GM12878 (cell line): ENCODE data around the gene TYRO3. TPM values are rescaled to one million over a fixed set of nuclear protein-coding genes. Genes with fewer than 3 reads are reported as not detected.

Source experiments
- ATAC-seq: fragments of 200-7000 bp; cut with Tn5 transposase; 3 replicates; pipeline ENCODE4 v1.9.1; 2020; ENCODE audit warnings: mild to moderate bottlenecking, moderate library complexity
- BruUV-seq: library from RNA; stranded (reverse); fragments of 400-500 nt; replicated peaks from 2 replicates; lab custom pipeline; 2021; lab: Mats Ljungman, UMichigan
- CTCF ChIA-PET: fragments of 300-600 bp; sonication (Branson Sonifier 250); formaldehyde crosslinking; extraction: SDS; loops from one replicate; lab custom pipeline; 2021; ENCODE audit warnings: inconsistent platforms; lab: Yijun Ruan, JAX
- POLR2A ChIA-PET: fragments of 350-600 bp; formaldehyde crosslinking; extraction: SDS; loops from one replicate; lab custom pipeline; 2021; ENCODE audit warnings: inconsistent platforms; lab: Charles Lee
- RAD21 ChIA-PET: fragments of 300-600 bp; sonication (Branson Sonifier 250); formaldehyde crosslinking; loops from one replicate; lab custom pipeline; 2023; ENCODE audit warnings: antibody characterized with exemption; ENCODE audit not compliant: unreplicated experiment; lab: Charles Lee
- SMC1A ChIA-PET: fragments of 300-600 bp; sonication (Branson Sonifier 250); formaldehyde crosslinking; loops from one replicate; lab custom pipeline; 2023; ENCODE audit not compliant: unreplicated experiment, uncharacterized antibody; lab: Charles Lee
- DNase-seq: peaks from one replicate; pipeline ENCODE4 v3.0.0-alpha.2; 2011; ENCODE audit warnings: low read depth, low spot score
- FAIRE-seq: peaks from 3 replicates; lab custom pipeline; 2011; peaks lifted over from hg19 to GRCh38; lab: Jason Lieb, UNC
- H2AFZ ChIP-seq: 2 replicates; pipeline ENCODE4 v1.6.0; 2011; ENCODE audit warnings: low read depth, low read length, control low read depth; ENCODE audit not compliant: control insufficient read depth
- H3K27ac ChIP-seq: 2 replicates; pipeline ENCODE4 v1.5.1; 2011; ENCODE audit warnings: control low read depth; ENCODE audit not compliant: control insufficient read depth, insufficient read depth
- H3K27me3 ChIP-seq, 2 experiments: replicated peaks in 1 of 2; 2 replicates each; pipeline versions ENCODE4 v1.6.0 to v1.6.1; 2011; ENCODE audit warnings: low read length in 1 of 2; ENCODE audit not compliant: control insufficient read depth in 2 of 2, insufficient read depth in 2 of 2
- H3K36me3 ChIP-seq, 2 experiments: 2 replicates each; pipeline ENCODE4 v1.5.1; 2011; ENCODE audit warnings: low read length in 1 of 2; ENCODE audit not compliant: control insufficient read depth in 2 of 2, insufficient read depth in 2 of 2
- H3K4me1 ChIP-seq: 2 replicates; pipeline ENCODE4 v1.6.1; 2011; ENCODE audit warnings: mild to moderate bottlenecking, low read length, moderate library complexity, mixed read lengths; ENCODE audit not compliant: control insufficient read depth, insufficient read depth
- H3K4me2 ChIP-seq: 2 replicates; pipeline ENCODE4 v1.6.0; 2011; ENCODE audit warnings: control low read depth; ENCODE audit not compliant: control insufficient read depth, insufficient read depth
- H3K4me3 ChIP-seq: fragments of 200-600 bp; sonication (generic); 2 replicates; pipeline ENCODE4 v1.5.1; 2016
- H3K79me2 ChIP-seq: 2 replicates; pipeline ENCODE4 v1.6.0; 2011; ENCODE audit warnings: low read length; ENCODE audit not compliant: control insufficient read depth, insufficient read depth
- H3K9ac ChIP-seq: 2 replicates; pipeline ENCODE4 v1.8.0; 2011; ENCODE audit warnings: low read length, control low read depth, mixed read lengths; ENCODE audit not compliant: control insufficient read depth, insufficient read depth
- H3K9me3 ChIP-seq: replicated peaks from 3 replicates; pipeline ENCODE4 v1.5.1; 2011; ENCODE audit warnings: mild to moderate bottlenecking, low read length; ENCODE audit not compliant: control insufficient read depth, insufficient read depth
- H4K20me1 ChIP-seq: 2 replicates; pipeline ENCODE4 v1.6.0; 2011; ENCODE audit not compliant: control insufficient read depth, insufficient read depth
- CEBPB ChIP-seq, 2 experiments: fragments of 150-350 bp in 1 of 2; IDR thresholded peaks; 2 replicates each; pipeline ENCODE4 v1.6.1; 2012 to 2014; ENCODE audit warnings: low read depth in 2 of 2, low read length in 2 of 2, borderline replicate concordance in 1 of 2, inconsistent platforms in 1 of 2
- CHD4 ChIP-seq: fragments of 200-600 bp; sonication (generic); IDR thresholded peaks from 2 replicates; pipeline ENCODE4 v1.6.1; 2016; ENCODE audit warnings: mild to moderate bottlenecking
- FOS ChIP-seq: IDR thresholded peaks from 3 replicates; pipeline ENCODE4 v1.6.1; 2011; ENCODE audit warnings: borderline replicate concordance; ENCODE audit not compliant: insufficient read length; ENCODE audit errors: extremely low read depth
- HDAC2 ChIP-seq: fragments of 200-600 bp; sonication (generic); IDR thresholded peaks from 2 replicates; pipeline ENCODE4 v1.6.1; 2017
- KDM1A ChIP-seq: fragments of 200-600 bp; sonication (generic); IDR thresholded peaks from 2 replicates; pipeline ENCODE4 v1.6.1; 2016; ENCODE audit warnings: borderline replicate concordance
- MEF2B ChIP-seq: fragments of 450-650 bp; IDR thresholded peaks from 2 replicates; pipeline ENCODE4 v1.6.1; 2018; ENCODE audit warnings: mild to moderate bottlenecking, moderate library complexity; ENCODE audit not compliant: partially characterized antibody, poor library complexity, severe bottlenecking
- MXI1 ChIP-seq: fragments of 150-350 bp; IDR thresholded peaks from 2 replicates; pipeline ENCODE4 v1.6.1; 2011; ENCODE audit warnings: low read depth, mild to moderate bottlenecking, inconsistent platforms, low read length, improper control_type of control experiment
- NBN ChIP-seq: fragments of 450-650 bp; IDR thresholded peaks from 2 replicates; pipeline ENCODE4 v1.6.1; 2016
- NFIC ChIP-seq: IDR thresholded peaks from 2 replicates; pipeline ENCODE4 v1.6.1; 2012; ENCODE audit warnings: low read depth, mild to moderate bottlenecking, inconsistent platforms, low read length, moderate library complexity
- NR2F1 ChIP-seq: fragments of 450-650 bp; conservative IDR thresholded peaks from 2 replicates; pipeline ENCODE4 v1.6.1; 2017; ENCODE audit warnings: mild to moderate bottlenecking
- PAX5 ChIP-seq: IDR thresholded peaks from 2 replicates; pipeline ENCODE4 v1.6.1; 2011; ENCODE audit warnings: low read depth, low read length, borderline replicate concordance
- PML ChIP-seq: IDR thresholded peaks from 2 replicates; pipeline ENCODE4 v1.6.1; 2012; ENCODE audit warnings: low read length, inconsistent platforms
- RAD51 ChIP-seq: fragments of 450-650 bp; IDR thresholded peaks from 2 replicates; pipeline ENCODE4 v1.6.1; 2016; ENCODE audit warnings: moderate library complexity, mild to moderate bottlenecking, inconsistent platforms
- RB1 ChIP-seq: fragments of 450-650 bp; formaldehyde crosslinking; IDR thresholded peaks from 2 replicates; pipeline ENCODE4 v1.6.1; 2017; ENCODE audit warnings: mild to moderate bottlenecking, borderline replicate concordance
- SIN3A ChIP-seq: IDR thresholded peaks from 2 replicates; pipeline ENCODE4 v1.6.1; 2012; ENCODE audit warnings: low read depth, low read length, improper control_type of control experiment
- SUZ12 ChIP-seq: fragments of 200-600 bp; sonication (generic); IDR thresholded peaks from one replicate; pipeline ENCODE4 v1.6.1; 2018; ENCODE audit warnings: antibody characterized with exemption, mild to moderate bottlenecking; ENCODE audit not compliant: unreplicated experiment
- WGBS: methylation state at CpG from one replicate; pipeline ENCODE4 v1.1.6; 2016; ENCODE audit warnings: low lambda C conversion rate; ENCODE audit not compliant: insufficient replicate concordance, insufficient coverage; ENCODE audit errors: missing lambda C conversion rate; 5-methylcytosine and 5-hydroxymethylcytosine counted together
- in situ Hi-C: fragments of 300-500 bp; cut with MboI; formaldehyde crosslinking; loops from 9 replicates; pipeline ENCODE4 v1.14.3; 2018; ENCODE audit warnings: mixed read lengths
- intact Hi-C: fragments of 100-400 bp; cut with micrococcal nuclease; formaldehyde crosslinking; loops from one replicate; pipeline ENCODE4 v1.14.2; 2022; ENCODE audit not compliant: unreplicated experiment
- polyA plus RNA-seq, 11 experiments: library from polyadenylated mRNA; depleted of rRNA in 4 of 11; unstranded in 6 of 11; stranded (reverse) in 5 of 11; fragments of >200 nt; fragmentation: Nextera tagmentation in 4 of 11; fragmentation: Illumina TruSeq in 1 of 11; extraction: Ambion mirVana in 4 of 11; extraction: Trizol in 1 of 11; gene quantifications; 1 replicate in 1 of 11; 2 replicates in 10 of 11; pipeline versions ENCODE4 v1.2.1 to v1.2.3, GENCODE V29; 2011 to 2016; ENCODE audit warnings: inconsistent platforms in 2 of 11, missing spikeins in 2 of 11, low read depth in 1 of 11
- total RNA-seq, 4 experiments: library from RNA; depleted of rRNA in 3 of 4; stranded (reverse); fragments of >200 nt in 3 of 4; fragmentation: Illumina TruSeq in 1 of 4; extraction: Trizol in 1 of 4; gene quantifications; 2 replicates each; pipeline versions ENCODE4 v1.2.1 to v1.2.3, GENCODE V29; 2013 to 2021

Gene TYRO3
- total and polyA plus RNA-seq, 10 of the 15 experiments (the other 5 are each of a cell fraction or from before 2014, with no cell fraction given), result 0.06 to 0.28 (median 0.13) TPM; not detected in 4

GRCh38 chr15:41605566-41605965 is 46.6 kb downstream of the TYRO3 start:
- Histone ChIP-seq H3K27me3 (no peaks in the 10 kb centered on the region), H3K27ac (no peak overlapping the region), H3K4me1 (no peaks in the 10 kb centered on the region), H3K4me3 (no peak overlapping the region), H3K9ac (no peak overlapping the region), H3K36me3 (no peaks in the 10 kb centered on the region), H3K79me2 (no peaks in the 10 kb centered on the region), H3K4me2 (no peak overlapping the region), H4K20me1 (no peaks in the 10 kb centered on the region), H2AFZ (no peak overlapping the region), H3K9me3 (no peaks in the 10 kb centered on the region)
- intact Hi-C loops (no loop called here), in situ Hi-C loops (no loop called here)
- 81% methylated on average over 3 of the region's 3 CpGs for WGBS
- POLR2A ChIA-PET, result no interaction called here
- CTCF ChIA-PET, result interaction anchor here (0.8 to 4.2 kb wide), 2 partner anchors 119 to 207 kb away, joined by 3 to 41 read pairs; no protein-coding TSS in a partner anchor
- TF ChIP-seq MXI1 (no peak), MEF2B (no peak), RB1 (no peak), CEBPB (IDR thresholded peaks at IDR 0.05; ENCODE audit: borderline replicate concordance in 1 of 2, low read depth in 2 of 2, low read length in 2 of 2) (no peak), CHD4 (no peak), SUZ12 (no peak), PML (no peak), NBN (no peak)
- RAD21 ChIA-PET, result no interaction called here
- SMC1A ChIA-PET, result no interaction called here
- no peak for FAIRE-seq
- BruUV-seq, result no TSS peak
- no peak for ATAC-seq
- no peak for DNase-seq

DNA sequence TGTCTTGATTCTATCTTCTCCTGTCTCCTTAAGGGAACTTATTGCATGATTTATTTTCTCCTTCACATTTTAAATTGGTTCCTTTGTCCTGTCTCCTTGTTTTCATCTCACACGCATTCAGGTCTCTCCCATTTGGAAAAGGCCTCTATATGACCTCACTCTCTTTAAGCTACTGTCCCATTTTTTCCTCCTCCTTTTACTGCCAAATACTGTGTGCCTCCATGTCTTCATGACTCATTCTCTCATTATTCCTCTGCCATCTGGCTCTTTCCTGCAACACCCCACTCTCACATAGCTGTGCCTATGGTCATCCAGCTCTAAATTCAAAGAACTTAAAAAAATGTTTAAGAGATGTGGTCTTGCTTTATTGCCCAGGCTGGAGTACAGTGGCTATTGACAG is 48.0 kb downstream of the TYRO3 start:
- FAIRE-seq (no peak), ATAC-seq (no peak), DNase-seq (no peak)
- no peak overlapping the region for H3K9ac ChIP-seq
- H4K20me1 ChIP-seq, result no peaks in the 10 kb centered on the region
- no peaks in the 10 kb centered on the region for H3K27me3 ChIP-seq
- POLR2A ChIA-PET, result no interaction called here
- no peak overlapping the region for H2AFZ ChIP-seq
- in situ Hi-C loops, result no loop called here
- H3K4me3 ChIP-seq, result no peak overlapping the region
- 87% methylated on average over 1 of the region's 1 CpG for WGBS
- RAD21 ChIA-PET, result no interaction called here
- H3K4me2 ChIP-seq, result no peak overlapping the region
- no peaks in the 10 kb centered on the region for H3K9me3 ChIP-seq
- BruUV-seq, result no TSS peak
- H3K4me1 ChIP-seq, result no peaks in the 10 kb centered on the region
- SMC1A ChIA-PET, result interaction anchor here (0.9 kb wide), 1 partner anchor 116 kb away, joined by 3 read pairs; no protein-coding TSS in a partner anchor
- intact Hi-C loops, result no loop called here
- H3K36me3 ChIP-seq, result no peaks in the 10 kb centered on the region
- TF ChIP-seq NR2F1 (no peak), RAD51 (no peak), SIN3A (no peak), RB1 (no peak), CEBPB (IDR thresholded peaks at IDR 0.05; ENCODE audit: borderline replicate concordance in 1 of 2, low read depth in 2 of 2, low read length in 2 of 2) (no peak), NFIC (no peak), PAX5 (no peak), KDM1A (no peak), FOS (no peak), HDAC2 (no peak)
- TF ChIP-seq, all 136 proteins: peak for 0
- no peak overlapping the region for H3K27ac ChIP-seq
- CTCF ChIA-PET, result interaction anchor here (1.1 kb wide), 1 partner anchor 198 kb away, joined by 3 read pairs; no protein-coding TSS in a partner anchor
- H3K79me2 ChIP-seq, result no peaks in the 10 kb centered on the region
